GM19240 (cell line): Measurements from ENCODE around the gene TRIM62.

Source experiments
- DNase-seq: peaks from one replicate; pipeline ENCODE4 v3.0.0; 2011; ENCODE audit warnings: low spot score; ENCODE audit not compliant: insufficient read length

TRIM62 gene

GRCh38 chr1:33162141-33162540 is 19.7 kb downstream of the TRIM62 start:
- no peak for DNase-seq

- DNase-seq: no peak
Measured at GRCh38 chr1:33161061-33161681, 20.7 kb downstream of the TRIM62 start.

- DNase-seq: no peak
Measured at GRCh38 chr1:33159577-33159976, 22.3 kb downstream of the TRIM62 start.

- no peak for DNase-seq
Measured at GRCh38 chr1:33158366-33158765, 23.5 kb downstream of the TRIM62 start.

GRCh38 chr1:33157131-33157530 is 24.7 kb downstream of the TRIM62 start:
- no peak for DNase-seq

- DNase-seq: no peak
Measured at GRCh38 chr1:33155877-33156538, 25.8 kb downstream of the TRIM62 start.

GRCh38 chr1:33153650-33154049 is 28.2 kb downstream of the TRIM62 start:
- DNase-seq: no peak

GRCh38 chr1:33152685-33153432 is 29.0 kb downstream of the TRIM62 start:
- DNase-seq: no peak

GRCh38 chr1:33151116-33151515 is 30.7 kb downstream of the TRIM62 start:
- DNase-seq: no peak

- DNase-seq: no peak
Measured at GRCh38 chr1:33150522-33150921, 31.3 kb downstream of the TRIM62 start.

- no peak for DNase-seq
Measured at GRCh38 chr1:33149453-33150190, 32.2 kb downstream of the TRIM62 start.

- DNase-seq: no peak
Measured at GRCh38 chr1:33148615-33149014, 33.2 kb downstream of the TRIM62 start.

GRCh38 chr1:33147997-33148314 is 33.9 kb downstream of the TRIM62 start:
- DNase-seq: no peak

GRCh38 chr1:33147275-33147996 is 34.4 kb downstream of the TRIM62 start:
- DNase-seq: no peak

- DNase-seq: no peak
Measured at GRCh38 chr1:33146003-33146402, 35.8 kb downstream of the TRIM62 start.

- no peak for DNase-seq
Measured at GRCh38 chr1:33143698-33144097, 38.1 kb downstream of the TRIM62 start.

- DNase-seq: no peak
Measured at GRCh38 chr1:33143176-33143575, 38.7 kb downstream of the TRIM62 start.

- no peak for DNase-seq
Measured at GRCh38 chr1:33142483-33143064, 39.3 kb downstream of the TRIM62 start.

- no peak for DNase-seq
Measured at GRCh38 chr1:33141781-33142180, 40.1 kb downstream of the TRIM62 start.

- DNase-seq: no peak
Measured at GRCh38 chr1:33141216-33141615, 40.6 kb downstream of the TRIM62 start.
